Measurements from ENCODE around the gene SPATA31C1.

- TF ChIP-seq CTCF (IDR thresholded peaks at IDR 0.05), result no peak
- TF ChIP-seq POLR2A (IDR thresholded peaks at IDR 0.05), result no peak
Observed at GRCh38 chr9:87958591-87958990, 40.8 kb downstream of the SPATA31C1 start.
